Endothelial cell of umbilical vein (primary cell): ENCODE data around the gene EXOC1. TPM values are rescaled to one million over a fixed set of nuclear protein-coding genes. Genes with fewer than 3 reads are reported as not detected.

ENCODE experiments used
- BruUV-seq: library from RNA; stranded (reverse); fragments of 400-500 nt; replicated peaks from 2 replicates; lab custom pipeline; 2021; lab: Mats Ljungman, UMichigan
- CTCF ChIA-PET: fragments of 300-600, 350-600 bp; sonication (Branson Sonifier 250); formaldehyde crosslinking; loops from one replicate; lab custom pipeline; 2021; ENCODE audit warnings: antibody characterized with exemption, inconsistent platforms; lab: Charles Lee
- POLR2A ChIA-PET: fragments of 300-600, 350-600 bp; sonication (Branson Sonifier 250); formaldehyde crosslinking; loops from one replicate; lab custom pipeline; 2021; ENCODE audit warnings: antibody characterized with exemption, inconsistent platforms; lab: Charles Lee
- DNase-seq: peaks from one replicate; pipeline ENCODE4 v3.0.0-alpha.2; 2011; ENCODE audit warnings: low read depth, low spot score
- FAIRE-seq: peaks from 2 replicates; lab custom pipeline; 2011; peaks lifted over from hg19 to GRCh38; lab: Jason Lieb, UNC
- H2AFZ ChIP-seq: 2 replicates; pipeline ENCODE4 v1.6.0; 2012; ENCODE audit warnings: low read depth, low read length, control low read depth, inconsistent platforms
- H3K27ac ChIP-seq: 2 replicates; pipeline ENCODE4 v1.5.1; 2011; ENCODE audit warnings: low read depth, mild to moderate bottlenecking, control low read depth, low read length, moderate library complexity; ENCODE audit not compliant: insufficient read depth
- H3K27me3 ChIP-seq, 2 experiments: 2 replicates each; pipeline versions ENCODE4 v1.6.0 to v1.6.1; 2011; ENCODE audit warnings: low read length in 2 of 2, mixed read lengths in 1 of 2; ENCODE audit not compliant: control insufficient read depth in 2 of 2, insufficient read depth in 2 of 2
- H3K36me3 ChIP-seq, 2 experiments: 2 replicates in 1 of 2; 3 replicates in 1 of 2; pipeline ENCODE4 v1.5.1; 2011; ENCODE audit warnings: low read length in 2 of 2, mild to moderate bottlenecking in 1 of 2, moderate library complexity in 1 of 2; ENCODE audit not compliant: control insufficient read depth in 2 of 2, insufficient read depth in 2 of 2; ENCODE audit errors: extremely low read depth in 1 of 2
- H3K4me1 ChIP-seq: 3 replicates; pipeline ENCODE4 v1.5.1; 2011; ENCODE audit warnings: mild to moderate bottlenecking, low read length; ENCODE audit not compliant: control insufficient read depth, insufficient read depth; ENCODE audit errors: extremely low read depth
- H3K4me2 ChIP-seq: 2 replicates; pipeline ENCODE4 v1.6.1; 2011; ENCODE audit warnings: low read length, control low read depth, mixed read lengths; ENCODE audit not compliant: insufficient read depth
- H3K4me3 ChIP-seq, 3 experiments: fragments of 200-600 bp in 1 of 3; sonication (generic), shearing (Covaris generic) in 1 of 3; replicated peaks in 1 of 3; 2 replicates each; pipeline ENCODE4 v1.5.1; 2011 to 2016; ENCODE audit warnings: control low read depth in 3 of 3, low read length in 3 of 3, mild to moderate bottlenecking in 2 of 3, inconsistent platforms in 1 of 3, low read depth in 1 of 3, moderate library complexity in 1 of 3; ENCODE audit not compliant: insufficient read depth in 1 of 3
- H3K79me2 ChIP-seq: 2 replicates; pipeline ENCODE4 v1.6.0; 2012; ENCODE audit warnings: low read length, inconsistent platforms; ENCODE audit not compliant: control insufficient read depth, insufficient read depth
- H3K9ac ChIP-seq: replicated peaks from 2 replicates; pipeline ENCODE3; 2011; ENCODE audit warnings: low read length, control low read depth; ENCODE audit not compliant: insufficient read depth; ENCODE audit errors: extremely low read depth
- H3K9me1 ChIP-seq: replicated peaks from 3 replicates; pipeline ENCODE4 v1.6.0; 2011; ENCODE audit warnings: mild to moderate bottlenecking, low read length; ENCODE audit not compliant: control insufficient read depth, insufficient read depth; ENCODE audit errors: extremely low read depth
- H3K9me3 ChIP-seq: replicated peaks from 2 replicates; pipeline ENCODE4 v1.5.1; 2012; ENCODE audit warnings: low read length, inconsistent platforms; ENCODE audit not compliant: control insufficient read depth, insufficient read depth
- H4K20me1 ChIP-seq: replicated peaks from 2 replicates; pipeline ENCODE3; 2011; ENCODE audit warnings: mild to moderate bottlenecking, low read length; ENCODE audit not compliant: control insufficient read depth, insufficient read depth; ENCODE audit errors: extremely low read depth
- EZH2 ChIP-seq: IDR thresholded peaks from 2 replicates; pipeline ENCODE4 v1.6.1; 2012; ENCODE audit warnings: borderline replicate concordance, low read depth, mild to moderate bottlenecking, moderate library complexity, low read length, inconsistent platforms; ENCODE audit not compliant: severe bottlenecking
- FOS ChIP-seq: IDR thresholded peaks from 2 replicates; pipeline ENCODE4 v1.6.1; 2011; ENCODE audit warnings: mild to moderate bottlenecking, low read length, moderate library complexity, borderline replicate concordance; ENCODE audit not compliant: insufficient read depth
- GATA2 ChIP-seq: IDR thresholded peaks from 2 replicates; pipeline ENCODE4 v1.7.0; 2011; ENCODE audit warnings: low read depth, mild to moderate bottlenecking, moderate library complexity, mixed read lengths, low read length; ENCODE audit not compliant: insufficient read length, insufficient read depth
- JUN ChIP-seq: IDR thresholded peaks from 2 replicates; pipeline ENCODE4 v1.6.1; 2011; ENCODE audit warnings: borderline replicate concordance, low read depth; ENCODE audit not compliant: insufficient read length, insufficient read depth
- MAX ChIP-seq: IDR thresholded peaks from 2 replicates; pipeline ENCODE4 v1.6.1; 2011; ENCODE audit not compliant: insufficient read depth, insufficient read length
- POLR2A ChIP-seq: IDR thresholded peaks from 2 replicates; pipeline ENCODE4 v1.6.1; 2012; ENCODE audit warnings: low read depth, mild to moderate bottlenecking, control low read depth, low read length
- POLR2AphosphoS5 ChIP-seq: IDR thresholded peaks from 2 replicates; pipeline ENCODE4 v1.6.1; 2012; ENCODE audit warnings: low read depth, mild to moderate bottlenecking, control low read depth, low read length, moderate library complexity; ENCODE audit not compliant: insufficient read depth
- dilution Hi-C: fragments of 300-500 bp; cut with MboI; formaldehyde crosslinking; loops from one replicate; pipeline ENCODE4 v1.15.0; 2019; ENCODE audit warnings: low sequenced_read_pairs; ENCODE audit not compliant: extremely low pct_ligation_motif_present
- intact Hi-C: fragments of 100-400 bp; cut with micrococcal nuclease; formaldehyde crosslinking; loops from one replicate; pipeline ENCODE4 v1.10.0; 2022
- polyA plus RNA-seq, 4 experiments: library from polyadenylated mRNA; depleted of rRNA in 3 of 4; stranded (reverse) in 3 of 4; unstranded in 1 of 4; fragments of >200 nt; gene quantifications; 2 replicates each; pipeline versions ENCODE4 v1.2.1 to v1.2.3, GENCODE V29; 2011 to 2012; ENCODE audit warnings: missing spikeins in 1 of 4
- total RNA-seq: library from RNA; stranded (reverse); gene quantifications from 2 replicates; pipeline ENCODE4 v1.2.3, GENCODE V29; 2021
- TF ChIP-seq, protein P1 (sequence below), 2 donors: IDR thresholded peaks; 1 replicate in 1 of 2; 2 replicates in 1 of 2; pipeline ENCODE4 v1.5.1; 2011; ENCODE audit warnings: low read length in 2 of 2, mild to moderate bottlenecking in 2 of 2, moderate library complexity in 2 of 2, control low read depth in 1 of 2, inconsistent platforms in 1 of 2, low read depth in 1 of 2; ENCODE audit not compliant: insufficient read depth in 1 of 2; ENCODE audit errors: extremely low read depth in 1 of 2

Gene EXOC1
- total and polyA plus RNA-seq, 2 donors (not counting 3 experiments of a cell fraction or from before 2014, with no cell fraction given) = 11.6 to 33.3 TPM

DNA sequence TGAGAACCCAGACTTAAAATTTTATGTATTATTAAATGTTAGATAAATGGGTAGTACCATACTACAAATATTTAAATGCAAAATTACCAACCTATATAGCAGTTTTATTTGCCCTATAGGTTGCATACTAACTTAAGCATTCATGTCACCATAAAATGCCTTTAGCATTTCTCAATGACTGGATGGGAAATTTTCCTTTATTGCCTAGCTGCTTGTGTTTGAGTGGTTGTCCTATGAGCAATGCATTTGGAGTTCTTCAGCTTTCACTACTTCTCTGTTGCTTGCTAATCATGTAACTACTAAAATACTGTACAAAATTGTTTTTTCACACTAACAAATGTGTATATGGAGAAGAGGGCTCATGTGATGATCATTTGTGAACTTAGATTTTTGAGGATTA lies 51.1 kb downstream of the EXOC1 start:
- H3K9ac ChIP-seq = no peak overlapping the region
- H3K36me3 ChIP-seq = peaks cover 3 to 7% of the 10 kb centered on the region in 2 experiments
- no peaks in the 10 kb centered on the region for H3K27me3 ChIP-seq
- no peak overlapping the region for H3K27ac ChIP-seq
- no peaks in the 10 kb centered on the region for H3K9me1 ChIP-seq
- peaks cover 11% of the 10 kb centered on the region for H3K4me1 ChIP-seq
- intact Hi-C loops = no loop called here
- FAIRE-seq (no peak), DNase-seq (no peak)
- TF ChIP-seq EZH2 = no peak
- TF ChIP-seq POLR2A = no peak
- TF ChIP-seq POLR2AphosphoS5 = no peak
- TF ChIP-seq MAX = no peak
- TF ChIP-seq, protein P1, sequence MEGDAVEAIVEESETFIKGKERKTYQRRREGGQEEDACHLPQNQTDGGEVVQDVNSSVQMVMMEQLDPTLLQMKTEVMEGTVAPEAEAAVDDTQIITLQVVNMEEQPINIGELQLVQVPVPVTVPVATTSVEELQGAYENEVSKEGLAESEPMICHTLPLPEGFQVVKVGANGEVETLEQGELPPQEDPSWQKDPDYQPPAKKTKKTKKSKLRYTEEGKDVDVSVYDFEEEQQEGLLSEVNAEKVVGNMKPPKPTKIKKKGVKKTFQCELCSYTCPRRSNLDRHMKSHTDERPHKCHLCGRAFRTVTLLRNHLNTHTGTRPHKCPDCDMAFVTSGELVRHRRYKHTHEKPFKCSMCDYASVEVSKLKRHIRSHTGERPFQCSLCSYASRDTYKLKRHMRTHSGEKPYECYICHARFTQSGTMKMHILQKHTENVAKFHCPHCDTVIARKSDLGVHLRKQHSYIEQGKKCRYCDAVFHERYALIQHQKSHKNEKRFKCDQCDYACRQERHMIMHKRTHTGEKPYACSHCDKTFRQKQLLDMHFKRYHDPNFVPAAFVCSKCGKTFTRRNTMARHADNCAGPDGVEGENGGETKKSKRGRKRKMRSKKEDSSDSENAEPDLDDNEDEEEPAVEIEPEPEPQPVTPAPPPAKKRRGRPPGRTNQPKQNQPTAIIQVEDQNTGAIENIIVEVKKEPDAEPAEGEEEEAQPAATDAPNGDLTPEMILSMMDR (IDR thresholded peaks at IDR 0.05; ENCODE audit: extremely low read depth in 1 of 2, insufficient read depth in 1 of 2, low read depth in 1 of 2, low read length in 2 of 2) = no peak
- TF ChIP-seq FOS = no peak
- TF ChIP-seq GATA2 = no peak
- TF ChIP-seq JUN = no peak
- no TSS peak for BruUV-seq
- ChIA-PET CTCF (interaction anchor here (1.2 to 1.9 kb wide), 3 partner anchors 11 to 39 kb away, joined by 4 to 6 read pairs (median 5); no protein-coding TSS in a partner anchor), POLR2A (no interaction called here)
- no peak overlapping the region for H3K4me2 ChIP-seq
- no peak overlapping the region for H3K4me3 ChIP-seq
- no peaks in the 10 kb centered on the region for H3K79me2 ChIP-seq
- no peaks in the 10 kb centered on the region for H4K20me1 ChIP-seq
- dilution Hi-C loops = no loop called here
- no peak overlapping the region for H2AFZ ChIP-seq
- H3K9me3 ChIP-seq = no peaks in the 10 kb centered on the region
